CD14-positive monocyte (primary cell): ENCODE data around the gene TEN1. TPM values are rescaled to one million over a fixed set of nuclear protein-coding genes. Genes with fewer than 3 reads are reported as not detected.
A peak's percentile ranks its signal among the peaks of the same experiment; 100 is the strongest.

Source experiments
- DNase-seq, 3 donors: peaks; one replicate each; pipeline ENCODE4 v3.0.0-alpha.2; 2011 to 2022
- H2AFZ ChIP-seq: 2 replicates; pipeline ENCODE4 v1.6.0; 2012; ENCODE audit warnings: mild to moderate bottlenecking, low read depth, low read length, inconsistent platforms; ENCODE audit not compliant: insufficient read depth, poor library complexity, severe bottlenecking
- H3K27ac ChIP-seq, 2 donors: 1 replicate in 1 of 2; 2 replicates in 1 of 2; pipeline ENCODE4 v1.5.1; 2012 to 2013; ENCODE audit warnings: low read length in 2 of 2, control low read depth in 1 of 2, inconsistent platforms in 1 of 2, low read depth in 1 of 2, mild to moderate bottlenecking in 1 of 2
- H3K27me3 ChIP-seq, 2 donors: one replicate each; pipeline versions ENCODE4 v1.6.0 to v1.6.1; 2011 to 2013; ENCODE audit warnings: low read length in 2 of 2; ENCODE audit not compliant: control insufficient read depth in 2 of 2, insufficient read depth in 2 of 2
- H3K36me3 ChIP-seq, 2 donors: replicated peaks in 1 of 2; 1 replicate in 1 of 2; 2 replicates in 1 of 2; pipeline versions ENCODE4 v1.5.1 to v1.6.1; 2012 to 2013; ENCODE audit warnings: low read length in 2 of 2, control low read depth in 1 of 2, inconsistent platforms in 1 of 2, mild to moderate bottlenecking in 1 of 2; ENCODE audit not compliant: insufficient read depth in 2 of 2, control insufficient read depth in 1 of 2
- H3K4me1 ChIP-seq, 2 donors: 1 replicate in 1 of 2; 2 replicates in 1 of 2; pipeline versions ENCODE4 v1.5.1 to v1.6.1; 2012 to 2013; ENCODE audit warnings: low read length in 2 of 2, control low read depth in 1 of 2, inconsistent platforms in 1 of 2, mild to moderate bottlenecking in 1 of 2, moderate library complexity in 1 of 2; ENCODE audit not compliant: insufficient read depth in 2 of 2, control insufficient read depth in 1 of 2
- H3K4me2 ChIP-seq: replicated peaks from 2 replicates; pipeline ENCODE3; 2012; ENCODE audit warnings: low read length, moderate library complexity, mild to moderate bottlenecking; ENCODE audit not compliant: poor library complexity, severe bottlenecking; ENCODE audit errors: extremely low read depth
- H3K4me3 ChIP-seq, 3 experiments: fragments of 200-600 bp in 1 of 3; sonication (generic) in 1 of 3; replicated peaks in 1 of 3; 1 replicate in 2 of 3; 2 replicates in 1 of 3; pipeline ENCODE4 v1.5.1; 2011 to 2013; ENCODE audit warnings: low read length in 3 of 3, mild to moderate bottlenecking in 3 of 3, control low read depth in 2 of 3, low read depth in 2 of 3, inconsistent platforms in 1 of 3, moderate library complexity in 1 of 3
- H3K79me2 ChIP-seq: 2 replicates; pipeline ENCODE4 v1.6.0; 2012; ENCODE audit warnings: mild to moderate bottlenecking, control low read depth, inconsistent platforms, low read length, moderate library complexity; ENCODE audit not compliant: insufficient read depth
- H3K9ac ChIP-seq: 2 replicates; pipeline ENCODE4 v1.6.0; 2017; ENCODE audit warnings: low read length, mild to moderate bottlenecking; ENCODE audit not compliant: insufficient read depth, poor library complexity, severe bottlenecking
- H3K9me3 ChIP-seq, 2 donors: replicated peaks in 1 of 2; 1 replicate in 1 of 2; 2 replicates in 1 of 2; pipeline versions ENCODE4 v1.5.1 to v1.6.1; 2012 to 2013; ENCODE audit warnings: low read length in 2 of 2, control low read depth in 1 of 2; ENCODE audit not compliant: control insufficient read depth in 1 of 2, insufficient read depth in 1 of 2
- H4K20me1 ChIP-seq: 2 replicates; pipeline ENCODE4 v1.6.0; 2012; ENCODE audit warnings: mild to moderate bottlenecking, low read length, control low read depth, moderate library complexity; ENCODE audit not compliant: insufficient read depth
- H3K27ac Mint-ChIP-seq, 7 donors: one replicate each; pipeline ENCODE4 v1.8.0; 2020; ENCODE audit warnings: mild to moderate bottlenecking in 7 of 7, mixed read lengths in 7 of 7, moderate library complexity in 6 of 7, inconsistent platforms in 2 of 7
- H3K27me3 Mint-ChIP-seq, 3 donors: one replicate each; pipeline ENCODE4 v1.8.0; 2021 to 2022; ENCODE audit warnings: low read depth in 3 of 3, mild to moderate bottlenecking in 3 of 3, mixed read lengths in 3 of 3, moderate library complexity in 3 of 3, inconsistent platforms in 1 of 3
- H3K36me3 Mint-ChIP-seq, 2 donors: one replicate each; pipeline ENCODE4 v1.8.0; 2020; ENCODE audit warnings: mixed read lengths in 2 of 2, inconsistent platforms in 1 of 2, mild to moderate bottlenecking in 1 of 2
- H3K4me1 Mint-ChIP-seq: one replicate; pipeline ENCODE4 v1.8.0; 2020; ENCODE audit warnings: mild to moderate bottlenecking, mixed read lengths
- H3K4me3 Mint-ChIP-seq, 2 donors: one replicate each; pipeline ENCODE4 v1.8.0; 2020; ENCODE audit warnings: mild to moderate bottlenecking in 2 of 2, mixed read lengths in 2 of 2, moderate library complexity in 1 of 2
- H3K9me3 Mint-ChIP-seq, 7 donors: one replicate each; pipeline ENCODE4 v1.8.0; 2020 to 2022; ENCODE audit warnings: mixed read lengths in 7 of 7, mild to moderate bottlenecking in 6 of 7, moderate library complexity in 6 of 7, inconsistent platforms in 2 of 7
- CTCF ChIP-seq: fragments of 200-600 bp; IDR thresholded peaks from one replicate; pipeline ENCODE4 v1.8.0; 2022; ENCODE audit warnings: antibody characterized with exemption, mild to moderate bottlenecking
- WGBS: methylation state at CpG from one replicate; pipeline ENCODE4 v1.1.5; 2013; ENCODE audit warnings: missing lambda C conversion rate; ENCODE audit not compliant: insufficient coverage; 5-methylcytosine and 5-hydroxymethylcytosine counted together
- intact Hi-C, 2 donors: fragments of 100-400 bp; cut with micrococcal nuclease; formaldehyde crosslinking; loops; one replicate each; pipeline versions ENCODE4 v1.15.0 to v1.15.1; 2023
- polyA plus RNA-seq, 3 donors: library from polyadenylated mRNA; depleted of rRNA in 1 of 3; unstranded in 2 of 3; stranded (reverse) in 1 of 3; fragments of 300-500 nt in 2 of 3; fragments of >200 nt in 1 of 3; fragmentation: Illumina TruSeq in 2 of 3; gene quantifications; 1 replicate in 2 of 3; 2 replicates in 1 of 3; pipeline ENCODE4 v1.2.3, GENCODE V29; 2012 to 2021

Gene TEN1
- polyA plus RNA-seq, 3 donors: 22.4 to 37.2 (median 31.3) TPM

- WGBS: 100% methylated on average over 4 of the region's 8 CpGs
- intact Hi-C loops: no loop called here
- Histone ChIP-seq H3K4me3 (no peak overlapping the region), H3K4me2 (no peak overlapping the region), H2AFZ (no peak overlapping the region), H3K27ac (no peak overlapping the region), H3K27me3 (no peaks in the 10 kb centered on the region), H3K9ac (no peak overlapping the region), H3K4me1 (peaks cover 8 to 11% of the 10 kb centered on the region in 2 donors), H3K36me3 (peaks cover 47 to 65% of the 10 kb centered on the region in 2 donors), H3K9me3 (no peaks in the 10 kb centered on the region), H3K79me2 (peaks cover 51% of the 10 kb centered on the region), H4K20me1 (peaks cover 48% of the 10 kb centered on the region)
- no peaks in the 10 kb centered on the region for H3K9me3 Mint-ChIP-seq
- H3K36me3 Mint-ChIP-seq: peaks cover 44 to 60% of the 10 kb centered on the region in 2 donors
- DNase-seq: no peak
- no peaks in the 10 kb centered on the region for H3K27me3 Mint-ChIP-seq
- peaks cover 11% of the 10 kb centered on the region for H3K4me1 Mint-ChIP-seq
- no peak for TF ChIP-seq CTCF
- no peak overlapping the region for H3K27ac Mint-ChIP-seq
- no peak overlapping the region for H3K4me3 Mint-ChIP-seq
Observed at GRCh38 chr17:75959051-75959838, 19.8 kb upstream of the TEN1 start.

- no peaks in the 10 kb centered on the region for H3K27me3 Mint-ChIP-seq
- peak overlapping the region in 1 of 7 donors; percentile 54 for H3K27ac Mint-ChIP-seq
- H3K27me3 ChIP-seq: no peaks in the 10 kb centered on the region
- H3K4me1 Mint-ChIP-seq: peaks cover 17% of the 10 kb centered on the region
- WGBS: 97% methylated on average over 3 of the region's 11 CpGs
- no peak overlapping the region for H2AFZ ChIP-seq
- H3K36me3 ChIP-seq: peaks cover 42 to 58% of the 10 kb centered on the region in 2 donors
- H3K36me3 Mint-ChIP-seq: peaks cover 45 to 56% of the 10 kb centered on the region in 2 donors
- no peak overlapping the region for H3K27ac ChIP-seq
- peaks cover 8 to 14% of the 10 kb centered on the region in 2 donors for H3K4me1 ChIP-seq
- no peak overlapping the region for H3K4me2 ChIP-seq
- H3K9me3 ChIP-seq: no peaks in the 10 kb centered on the region
- no peak overlapping the region for H3K4me3 ChIP-seq
- H3K4me3 Mint-ChIP-seq: no peak overlapping the region
- no peak overlapping the region for H3K9ac ChIP-seq
- intact Hi-C loops: no loop called here
- peaks cover 56% of the 10 kb centered on the region for H4K20me1 ChIP-seq
- peaks cover 58% of the 10 kb centered on the region for H3K79me2 ChIP-seq
- no peaks in the 10 kb centered on the region for H3K9me3 Mint-ChIP-seq
- no peak for TF ChIP-seq CTCF
- no peak for DNase-seq
Observed at GRCh38 chr17:75959839-75960511, 19.1 kb upstream of the TEN1 start.
